H9 (cell line): ENCODE measurements around the gene CYP39A1. TPM values are rescaled to one million over a fixed set of nuclear protein-coding genes. Genes with fewer than 3 reads are reported as not detected.

Experiments used
- DNase-seq: peaks from one replicate; pipeline ENCODE4 v3.0.0-alpha.2; 2017
- H2AFZ ChIP-seq: one replicate; pipeline ENCODE4 v1.6.1; 2013; ENCODE audit warnings: mild to moderate bottlenecking, low read length, control low read depth, moderate library complexity
- H2AK5ac ChIP-seq: 2 replicates; pipeline ENCODE4 v1.6.1; 2013; ENCODE audit warnings: low read length, control low read depth, mixed read lengths; ENCODE audit not compliant: insufficient read length
- H2BK120ac ChIP-seq: one replicate; pipeline ENCODE4 v1.6.1; 2013; ENCODE audit warnings: low read depth, mild to moderate bottlenecking, low read length, control low read depth, inconsistent platforms; ENCODE audit not compliant: poor library complexity, severe bottlenecking
- H2BK12ac ChIP-seq: 2 replicates; pipeline ENCODE4 v1.6.1; 2013; ENCODE audit warnings: low read length, control low read depth, mixed read lengths, low read depth; ENCODE audit not compliant: insufficient read length
- H2BK15ac ChIP-seq: 2 replicates; pipeline ENCODE4 v1.6.1; 2013; ENCODE audit warnings: low read depth, low read length, control low read depth
- H2BK20ac ChIP-seq: one replicate; pipeline ENCODE4 v1.6.1; 2013; ENCODE audit warnings: low read depth, mild to moderate bottlenecking, low read length, control low read depth, inconsistent platforms; ENCODE audit not compliant: poor library complexity, severe bottlenecking
- H2BK5ac ChIP-seq: 2 replicates; pipeline ENCODE4 v1.6.1; 2013; ENCODE audit warnings: low read length, control low read depth, mixed read lengths; ENCODE audit not compliant: insufficient read length
- H3K14ac ChIP-seq: 2 replicates; pipeline ENCODE4 v1.6.1; 2013; ENCODE audit warnings: low read length, control low read depth; ENCODE audit not compliant: insufficient read depth
- H3K18ac ChIP-seq: 2 replicates; pipeline ENCODE4 v1.6.1; 2013; ENCODE audit warnings: low read depth, mild to moderate bottlenecking, mixed read lengths, low read length, control low read depth; ENCODE audit not compliant: insufficient read length
- H3K23ac ChIP-seq: 2 replicates; pipeline ENCODE4 v1.6.1; 2013; ENCODE audit warnings: low read length, control low read depth, mixed read lengths, low read depth; ENCODE audit not compliant: insufficient read length
- H3K23me2 ChIP-seq: 2 replicates; pipeline ENCODE4 v1.6.1; 2013; ENCODE audit warnings: low read depth, mild to moderate bottlenecking, mixed read lengths, low read length, control low read depth; ENCODE audit not compliant: insufficient read length, poor library complexity, severe bottlenecking
- H3K27ac ChIP-seq: 2 replicates; pipeline ENCODE4 v1.5.1; 2013; ENCODE audit warnings: low read length, control low read depth, mixed read lengths, low read depth; ENCODE audit not compliant: insufficient read length
- H3K27me3 ChIP-seq: 2 replicates; pipeline ENCODE4 v1.6.1; 2013; ENCODE audit warnings: low read length, control low read depth, inconsistent platforms; ENCODE audit not compliant: insufficient read depth
- H3K4ac ChIP-seq: 2 replicates; pipeline ENCODE4 v1.6.1; 2013; ENCODE audit warnings: low read depth, mild to moderate bottlenecking, control low read depth, inconsistent platforms, low read length, moderate library complexity
- H3K4me1 ChIP-seq: 2 replicates; pipeline ENCODE4 v1.6.1; 2013; ENCODE audit warnings: low read length, control low read depth, inconsistent platforms; ENCODE audit not compliant: insufficient read depth
- H3K4me2 ChIP-seq: 2 replicates; pipeline ENCODE4 v1.6.1; 2013; ENCODE audit warnings: low read length, control low read depth, mixed read lengths; ENCODE audit not compliant: insufficient read length, insufficient read depth
- H3K56ac ChIP-seq: 2 replicates; pipeline ENCODE4 v1.6.1; 2013; ENCODE audit warnings: low read depth, mild to moderate bottlenecking, mixed read lengths, low read length, control low read depth; ENCODE audit not compliant: insufficient read length
- H3K79me1 ChIP-seq: 2 replicates; pipeline ENCODE4 v1.6.1; 2013; ENCODE audit warnings: low read depth, mild to moderate bottlenecking, moderate library complexity, low read length, control low read depth, inconsistent platforms; ENCODE audit not compliant: insufficient read depth, poor library complexity, severe bottlenecking
- H3K79me2 ChIP-seq: 2 replicates; pipeline ENCODE4 v1.6.1; 2013; ENCODE audit warnings: low read length, control low read depth, inconsistent platforms; ENCODE audit not compliant: insufficient read depth
- H3K9ac ChIP-seq: 2 replicates; pipeline ENCODE4 v1.6.1; 2013; ENCODE audit warnings: low read length, control low read depth, mixed read lengths; ENCODE audit not compliant: insufficient read length; ENCODE audit errors: extremely low read depth
- H3K9me3 ChIP-seq: one replicate; pipeline ENCODE4 v1.6.1; 2013; ENCODE audit warnings: low read depth, low read length, inconsistent platforms; ENCODE audit not compliant: control insufficient read depth
- H3T11ph ChIP-seq: one replicate; pipeline ENCODE4 v1.6.1; 2013; ENCODE audit warnings: mild to moderate bottlenecking, low read length, control low read depth, inconsistent platforms
- H4K20me1 ChIP-seq: one replicate; pipeline ENCODE4 v1.6.1; 2013; ENCODE audit not compliant: control insufficient read depth, insufficient read length, insufficient read depth
- H4K5ac ChIP-seq: 2 replicates; pipeline ENCODE4 v1.6.1; 2013; ENCODE audit warnings: low read depth, mild to moderate bottlenecking, mixed read lengths, low read length, control low read depth; ENCODE audit not compliant: insufficient read length
- H4K8ac ChIP-seq: replicated peaks from 2 replicates; pipeline ENCODE4 v1.6.1; 2013; ENCODE audit warnings: low read length, control low read depth, mixed read lengths, low read depth; ENCODE audit not compliant: insufficient read length
- H4K91ac ChIP-seq: 2 replicates; pipeline ENCODE4 v1.6.1; 2013; ENCODE audit warnings: low read depth, mild to moderate bottlenecking, moderate library complexity, mixed read lengths, low read length, control low read depth; ENCODE audit not compliant: insufficient read length
- H3K27ac Mint-ChIP-seq, 3 experiments: 2 replicates in 2 of 3; 3 replicates in 1 of 3; pipeline ENCODE4 v1.8.0; 2020 to 2021; ENCODE audit warnings: mixed read lengths in 3 of 3, mild to moderate bottlenecking in 1 of 3, moderate library complexity in 1 of 3
- H3K27me3 Mint-ChIP-seq: 2 replicates; pipeline ENCODE4 v1.8.0; 2021; ENCODE audit warnings: low read depth, mild to moderate bottlenecking, moderate library complexity, mixed read lengths
- H3K36me3 Mint-ChIP-seq, 3 experiments: 2 replicates in 2 of 3; 3 replicates in 1 of 3; pipeline ENCODE4 v1.8.0; 2020 to 2021; ENCODE audit warnings: low read depth in 3 of 3, mixed read lengths in 3 of 3; ENCODE audit not compliant: insufficient read depth in 1 of 3
- H3K4me1 Mint-ChIP-seq, 2 experiments: 2 replicates each; pipeline ENCODE4 v1.8.0; 2020; ENCODE audit warnings: mixed read lengths in 2 of 2
- H3K4me3 Mint-ChIP-seq, 2 experiments: 2 replicates in 1 of 2; 3 replicates in 1 of 2; pipeline ENCODE4 v1.8.0; 2020 to 2021; ENCODE audit warnings: mild to moderate bottlenecking in 2 of 2, mixed read lengths in 2 of 2, moderate library complexity in 1 of 2
- H3K9me3 Mint-ChIP-seq, 2 experiments: 2 replicates in 1 of 2; 3 replicates in 1 of 2; pipeline ENCODE4 v1.8.0; 2020; ENCODE audit warnings: mild to moderate bottlenecking in 2 of 2, mixed read lengths in 2 of 2, moderate library complexity in 1 of 2
- CTCF ChIP-seq: fragments of 200-600 bp; sonication (generic); conservative IDR thresholded peaks from 3 replicates; pipeline ENCODE4 v1.8.0; 2021; ENCODE audit warnings: antibody characterized with exemption, mild to moderate bottlenecking
- WGBS: extraction: QIAGEN DNeasy Blood & Tissue Kit; methylation state at CpG from one replicate; pipeline ENCODE4 v1.1.7; 2013; ENCODE audit warnings: missing lambda C conversion rate, low lambda C conversion rate, mixed read lengths; ENCODE audit not compliant: insufficient read length; ENCODE audit errors: extremely low coverage; 5-methylcytosine and 5-hydroxymethylcytosine counted together
- total RNA-seq: library from RNA; stranded (reverse); gene quantifications from 2 replicates; pipeline ENCODE4 v1.2.1, GENCODE V29; 2021

Gene CYP39A1
- total RNA-seq, 1 experiment from 2014 or later: 0.50 TPM

DNA sequence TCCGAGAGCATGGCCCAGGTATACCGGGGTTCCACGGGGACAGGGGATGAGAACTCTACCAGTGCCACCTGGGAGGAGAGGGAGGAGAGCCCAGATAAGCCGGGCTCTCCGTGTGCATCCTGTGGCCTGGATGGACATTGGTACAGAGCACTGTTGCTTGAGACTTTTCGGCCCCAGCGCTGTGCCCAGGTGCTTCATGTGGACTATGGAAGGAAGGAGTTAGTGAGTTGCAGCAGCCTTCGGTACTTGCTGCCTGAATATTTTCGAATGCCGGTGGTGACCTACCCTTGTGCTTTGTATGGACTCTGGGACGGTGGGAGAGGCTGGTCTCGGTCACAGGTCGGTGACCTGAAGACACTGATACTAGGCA is 36.3 kb upstream of the CYP39A1 start:
- Histone ChIP-seq H4K8ac (no peak overlapping the region), H3K56ac (no peak overlapping the region), H4K5ac (no peak overlapping the region), H2AFZ (no peak overlapping the region), H3K4me2 (no peak overlapping the region), H2BK120ac (no peak overlapping the region), H3K79me2 (no peaks in the 10 kb centered on the region), H3K14ac (no peak overlapping the region), H4K91ac (no peak overlapping the region), H2BK15ac (no peak overlapping the region), H3K4me1 (no peaks in the 10 kb centered on the region), H2BK20ac (no peak overlapping the region), H3K4ac (no peak overlapping the region), H3K27ac (no peak overlapping the region), H4K20me1 (no peaks in the 10 kb centered on the region), H3K18ac (no peak overlapping the region), H2BK5ac (no peak overlapping the region), H3K23me2 (no peaks in the 10 kb centered on the region), H3K23ac (no peak overlapping the region), H3K27me3 (no peaks in the 10 kb centered on the region), H3K9ac (no peak overlapping the region), H3K9me3 (no peaks in the 10 kb centered on the region), H3K79me1 (no peaks in the 10 kb centered on the region), H2BK12ac (no peak overlapping the region), H2AK5ac (no peak overlapping the region), H3T11ph (no peak overlapping the region)
- peaks cover 2% of the 10 kb centered on the region; the same call in 1 of the 2 replicates for H3K27me3 Mint-ChIP-seq
- TF ChIP-seq CTCF: no peak
- no peaks in the 10 kb centered on the region for H3K4me1 Mint-ChIP-seq
- no peak overlapping the region for H3K4me3 Mint-ChIP-seq
- no peaks in the 10 kb centered on the region for H3K9me3 Mint-ChIP-seq
- no peaks in the 10 kb centered on the region for H3K36me3 Mint-ChIP-seq
- WGBS: no CpG with 5 or more reads among the region's 13 CpGs
- H3K27ac Mint-ChIP-seq: no peak overlapping the region
- DNase-seq: no peak
